Neural progenitor cell (in vitro differentiated cells): ENCODE measurements around the gene SEMA3E.

Experiments
- EZH2 ChIP-seq: fragments of 200-600 bp; sonication (generic); IDR thresholded peaks from 2 replicates; pipeline ENCODE4 v1.6.1; 2017; ENCODE audit warnings: antibody characterized with exemption, mild to moderate bottlenecking, moderate library complexity
- EZH2phosphoT487 ChIP-seq: fragments of 200-600 bp; sonication (generic); IDR thresholded peaks from 2 replicates; pipeline ENCODE4 v1.6.1; 2017; ENCODE audit warnings: antibody characterized with exemption
- TF ChIP-seq, protein P1 (sequence below): fragments of 200-600 bp; sonication (generic); IDR thresholded peaks from 2 replicates; pipeline ENCODE4 v1.5.1; 2017; ENCODE audit warnings: antibody characterized with exemption, mild to moderate bottlenecking

DNA sequence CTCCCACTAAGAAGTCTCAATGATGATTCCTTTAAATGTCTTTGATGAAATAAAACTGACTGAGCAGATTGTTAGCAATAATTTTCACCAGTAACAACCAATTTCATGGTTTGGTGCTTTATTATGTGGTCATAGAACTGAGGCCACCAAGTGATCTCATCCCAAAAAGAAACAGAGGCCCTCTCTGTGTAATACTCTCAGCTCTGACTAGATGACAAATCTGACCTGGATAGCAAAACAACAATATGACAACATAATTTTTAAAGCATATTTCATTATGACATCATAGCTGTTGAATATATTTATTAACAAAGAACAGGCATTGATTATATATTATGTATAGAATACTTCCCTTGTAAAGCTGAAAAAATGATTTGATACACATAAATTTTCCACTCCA, 5.9 kb downstream of the SEMA3E start:
- TF ChIP-seq, protein P1, sequence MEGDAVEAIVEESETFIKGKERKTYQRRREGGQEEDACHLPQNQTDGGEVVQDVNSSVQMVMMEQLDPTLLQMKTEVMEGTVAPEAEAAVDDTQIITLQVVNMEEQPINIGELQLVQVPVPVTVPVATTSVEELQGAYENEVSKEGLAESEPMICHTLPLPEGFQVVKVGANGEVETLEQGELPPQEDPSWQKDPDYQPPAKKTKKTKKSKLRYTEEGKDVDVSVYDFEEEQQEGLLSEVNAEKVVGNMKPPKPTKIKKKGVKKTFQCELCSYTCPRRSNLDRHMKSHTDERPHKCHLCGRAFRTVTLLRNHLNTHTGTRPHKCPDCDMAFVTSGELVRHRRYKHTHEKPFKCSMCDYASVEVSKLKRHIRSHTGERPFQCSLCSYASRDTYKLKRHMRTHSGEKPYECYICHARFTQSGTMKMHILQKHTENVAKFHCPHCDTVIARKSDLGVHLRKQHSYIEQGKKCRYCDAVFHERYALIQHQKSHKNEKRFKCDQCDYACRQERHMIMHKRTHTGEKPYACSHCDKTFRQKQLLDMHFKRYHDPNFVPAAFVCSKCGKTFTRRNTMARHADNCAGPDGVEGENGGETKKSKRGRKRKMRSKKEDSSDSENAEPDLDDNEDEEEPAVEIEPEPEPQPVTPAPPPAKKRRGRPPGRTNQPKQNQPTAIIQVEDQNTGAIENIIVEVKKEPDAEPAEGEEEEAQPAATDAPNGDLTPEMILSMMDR: no peak
- TF ChIP-seq EZH2 (no peak), EZH2phosphoT487 (no peak)
